Left lung (tissue), 10 donors: ENCODE data around the gene CEBPB. TPM values are rescaled to one million over a fixed set of nuclear protein-coding genes. Genes with fewer than 3 reads are reported as not detected.

ENCODE experiments used
- ATAC-seq: fragments of 200-7000 bp; cut with Tn5 transposase; one replicate; pipeline ENCODE4 v1.9.1; 2020; ENCODE audit warnings: moderate library complexity
- DNase-seq, 4 donors: peaks; one replicate each; pipeline ENCODE4 v3.0.0-alpha.2; 2013 to 2020
- H3K27ac ChIP-seq, 2 donors: fragments of 200-600 bp; sonication (generic) in 1 of 2; one replicate each; pipeline versions ENCODE4 v1.5.0 to v1.8.0; 2020 to 2021
- H3K27me3 ChIP-seq, 2 donors: fragments of 200-600 bp; sonication (generic) in 1 of 2; one replicate each; pipeline versions ENCODE4 v1.5.0 to v1.8.0; 2020 to 2021
- H3K36me3 ChIP-seq, 2 donors: fragments of 200-600 bp; sonication (generic) in 1 of 2; one replicate each; pipeline versions ENCODE4 v1.5.0 to v1.8.0; 2020 to 2021
- H3K4me1 ChIP-seq, 2 donors: fragments of 200-600 bp; one replicate each; pipeline ENCODE4 v1.8.0; 2021
- H3K4me3 ChIP-seq, 2 donors: fragments of 200-600 bp; sonication (generic) in 1 of 2; one replicate each; pipeline versions ENCODE4 v1.5.0 to v1.8.0; 2020 to 2021; ENCODE audit warnings: mild to moderate bottlenecking in 1 of 2
- H3K9me3 ChIP-seq, 2 donors: fragments of 200-600 bp; sonication (generic) in 1 of 2; one replicate each; pipeline versions ENCODE4 v1.5.0 to v1.8.0; 2020 to 2021
- intact Hi-C, 2 donors: fragments of 100-400 bp; cut with DNase I; formaldehyde crosslinking; loops; one replicate each; pipeline versions ENCODE4 v1.11.2 to v1.14.2; 2022
- polyA plus RNA-seq, 6 donors: library from polyadenylated mRNA; unstranded; fragments of 120-200 nt; gene quantifications; one replicate each; pipeline ENCODE4 v1.2.1, GENCODE V29; 2013; ENCODE audit not compliant: insufficient read length in 6 of 6
- total RNA-seq, 2 donors: library from RNA; stranded (reverse); fragmentation: NEBNext Ultra II Directional; extraction: Animal tissue kit (Norgen Biotek cat#: 25700); gene quantifications; one replicate each; pipeline ENCODE4 v1.2.1, GENCODE V29; 2021
- TF ChIP-seq, protein P1 (sequence below), 2 donors: fragments of 200-600 bp; sonication (generic) in 1 of 2; IDR thresholded peaks; one replicate each; pipeline versions ENCODE4 v1.5.0 to v1.8.0; 2021; ENCODE audit warnings: antibody characterized with exemption in 2 of 2
- donor health status: DM: no; HTN: yes; CAD: no.
- donor health status: DM: no; HTN: no; CAD: no.

The CEBPB gene
- total and polyA plus RNA-seq, 8 donors = 23.0 to 266 (median 45.5) TPM

DNA sequence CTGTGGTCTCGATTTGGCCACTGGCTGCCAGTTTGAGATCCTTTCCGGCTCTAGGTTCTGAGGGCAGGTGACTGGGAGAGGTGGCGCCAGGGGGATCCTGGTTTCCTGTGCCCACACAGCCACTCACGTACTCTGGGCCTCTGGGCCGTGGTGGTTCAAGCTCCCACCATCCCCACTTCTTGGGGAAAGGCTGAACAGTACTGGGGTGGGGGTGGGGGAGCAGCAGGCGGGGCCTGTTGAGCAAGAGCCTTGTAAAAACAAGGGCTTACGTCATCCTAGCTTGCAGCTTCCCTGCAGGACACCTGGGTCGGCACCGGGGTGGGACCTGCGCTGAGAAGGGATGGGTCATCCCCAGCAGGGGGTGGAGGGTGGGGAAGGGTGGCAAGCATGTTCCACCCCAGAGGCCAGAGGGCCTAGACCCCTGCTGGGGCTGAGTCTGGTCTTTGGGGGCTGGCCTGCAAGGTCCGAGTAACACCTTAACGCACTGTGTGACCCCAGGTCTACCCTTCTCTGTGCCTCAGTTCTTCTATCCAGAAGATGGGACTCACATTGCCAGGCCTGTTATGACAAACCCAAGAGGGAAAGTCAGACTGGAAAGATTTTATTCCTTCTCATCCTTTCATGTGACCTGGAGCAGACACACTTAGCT lies 3.1 kb upstream of the CEBPB start:
- intact Hi-C loops = loop anchor here (2.0 to 5.0 kb wide), 3 partner anchors 275 to 390 kb away; no protein-coding TSS in a partner anchor
- TF ChIP-seq, protein P1, sequence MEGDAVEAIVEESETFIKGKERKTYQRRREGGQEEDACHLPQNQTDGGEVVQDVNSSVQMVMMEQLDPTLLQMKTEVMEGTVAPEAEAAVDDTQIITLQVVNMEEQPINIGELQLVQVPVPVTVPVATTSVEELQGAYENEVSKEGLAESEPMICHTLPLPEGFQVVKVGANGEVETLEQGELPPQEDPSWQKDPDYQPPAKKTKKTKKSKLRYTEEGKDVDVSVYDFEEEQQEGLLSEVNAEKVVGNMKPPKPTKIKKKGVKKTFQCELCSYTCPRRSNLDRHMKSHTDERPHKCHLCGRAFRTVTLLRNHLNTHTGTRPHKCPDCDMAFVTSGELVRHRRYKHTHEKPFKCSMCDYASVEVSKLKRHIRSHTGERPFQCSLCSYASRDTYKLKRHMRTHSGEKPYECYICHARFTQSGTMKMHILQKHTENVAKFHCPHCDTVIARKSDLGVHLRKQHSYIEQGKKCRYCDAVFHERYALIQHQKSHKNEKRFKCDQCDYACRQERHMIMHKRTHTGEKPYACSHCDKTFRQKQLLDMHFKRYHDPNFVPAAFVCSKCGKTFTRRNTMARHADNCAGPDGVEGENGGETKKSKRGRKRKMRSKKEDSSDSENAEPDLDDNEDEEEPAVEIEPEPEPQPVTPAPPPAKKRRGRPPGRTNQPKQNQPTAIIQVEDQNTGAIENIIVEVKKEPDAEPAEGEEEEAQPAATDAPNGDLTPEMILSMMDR (IDR thresholded peaks at IDR 0.05) = no peak
- ATAC-seq = no peak
- Histone ChIP-seq H3K9me3 (no peaks in the 10 kb centered on the region), H3K36me3 (peaks cover 0 to 3% of the 10 kb centered on the region in 2 donors), H3K4me3 (no peak overlapping the region), H3K27ac (peak overlapping the region in 1 of 2 donors; percentile 58), H3K27me3 (no peaks in the 10 kb centered on the region), H3K4me1 (peaks cover 0 to 43% of the 10 kb centered on the region in 2 donors)
- peak in 2 of 4 donors; percentile 67 to 88 for DNase-seq

DNA sequence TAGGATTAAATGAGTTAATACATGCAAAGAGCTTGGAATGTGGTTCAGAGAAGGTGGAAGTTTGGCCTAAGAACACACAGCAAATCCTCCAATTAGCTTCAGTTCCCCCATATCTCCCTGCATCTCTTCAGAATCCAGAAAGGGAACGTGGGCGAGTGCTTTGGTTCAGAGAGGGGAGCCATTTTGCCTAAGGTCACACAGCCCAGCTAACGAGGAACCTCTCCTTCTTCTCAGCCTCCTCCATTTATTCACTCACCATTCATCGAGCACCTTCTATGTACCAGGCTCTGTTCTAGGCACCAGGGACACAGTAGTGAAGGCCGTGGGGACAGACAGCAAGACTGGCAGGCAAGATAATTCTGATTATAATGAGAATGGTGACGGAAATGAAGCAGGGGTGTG lies 2.3 kb upstream of the CEBPB start:
- TF ChIP-seq, protein P1 (IDR thresholded peaks at IDR 0.05) = no peak
- Histone ChIP-seq H3K9me3 (no peaks in the 10 kb centered on the region), H3K27ac (peak overlapping the region in 1 of 2 donors; percentile 99), H3K36me3 (peaks cover 0 to 10% of the 10 kb centered on the region in 2 donors), H3K27me3 (no peaks in the 10 kb centered on the region), H3K4me3 (no peak overlapping the region), H3K4me1 (peaks cover 0 to 48% of the 10 kb centered on the region in 2 donors)
- intact Hi-C loops = loop anchor here (5.0 kb wide), 2 partner anchors 274 to 389 kb away; no protein-coding TSS in a partner anchor
- ATAC-seq = no peak
- DNase-seq = no peak

DNA sequence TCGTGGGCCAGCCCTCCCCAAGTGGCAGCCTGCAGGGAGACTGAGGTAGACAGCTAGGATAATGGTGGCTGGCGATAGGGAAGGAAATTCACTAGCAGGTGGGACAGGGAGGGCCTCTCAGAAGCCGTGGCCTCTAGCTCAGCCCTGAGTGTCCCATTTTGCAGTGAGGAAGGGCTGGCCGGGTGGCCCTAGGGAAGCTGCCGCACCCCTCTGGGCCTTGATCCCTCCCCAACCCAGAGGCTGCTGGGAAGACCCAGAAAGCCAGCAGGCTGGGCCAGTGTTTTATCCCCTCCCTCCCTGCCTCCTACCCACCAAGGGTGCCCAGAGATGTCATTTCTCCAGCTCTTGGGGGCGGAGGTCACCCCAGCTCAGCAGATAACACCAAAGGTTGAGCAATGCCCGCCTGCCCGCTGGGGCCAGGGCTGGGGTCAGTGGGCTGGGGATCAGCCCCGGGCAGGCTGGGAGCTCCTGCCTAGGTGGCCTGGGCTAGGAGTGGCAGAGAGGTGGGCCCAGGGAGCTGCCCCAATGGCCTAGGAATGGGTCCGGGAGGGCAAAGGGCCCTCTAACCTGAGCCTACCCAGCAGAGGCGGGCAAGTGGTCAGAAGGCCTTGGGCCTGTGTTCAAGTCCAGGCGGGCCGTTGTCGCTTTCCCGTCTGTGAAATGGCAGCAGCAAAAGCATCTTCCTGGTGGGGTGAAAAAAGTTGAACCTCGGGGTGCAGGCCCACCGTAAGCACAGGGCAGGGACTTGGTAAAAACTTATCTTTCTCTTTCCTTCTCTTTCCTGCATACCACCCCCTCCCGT lies 1.6 kb upstream of the CEBPB start:
- no peaks in the 10 kb centered on the region for H3K9me3 ChIP-seq
- no peaks in the 10 kb centered on the region for H3K27me3 ChIP-seq
- ATAC-seq (no peak), DNase-seq (peak in 1 of 4 donors; percentile 82)
- H3K4me1 ChIP-seq = peaks cover 8 to 56% of the 10 kb centered on the region in 2 donors
- no peak overlapping the region for H3K4me3 ChIP-seq
- intact Hi-C loops = loop anchor here (5.0 kb wide), 2 partner anchors 273 to 388 kb away; no protein-coding TSS in a partner anchor
- H3K36me3 ChIP-seq = peaks cover 0 to 18% of the 10 kb centered on the region in 2 donors
- TF ChIP-seq, protein P1 (IDR thresholded peaks at IDR 0.05) = no peak
- peak overlapping the region in 1 of 2 donors; percentile 99 for H3K27ac ChIP-seq

DNA sequence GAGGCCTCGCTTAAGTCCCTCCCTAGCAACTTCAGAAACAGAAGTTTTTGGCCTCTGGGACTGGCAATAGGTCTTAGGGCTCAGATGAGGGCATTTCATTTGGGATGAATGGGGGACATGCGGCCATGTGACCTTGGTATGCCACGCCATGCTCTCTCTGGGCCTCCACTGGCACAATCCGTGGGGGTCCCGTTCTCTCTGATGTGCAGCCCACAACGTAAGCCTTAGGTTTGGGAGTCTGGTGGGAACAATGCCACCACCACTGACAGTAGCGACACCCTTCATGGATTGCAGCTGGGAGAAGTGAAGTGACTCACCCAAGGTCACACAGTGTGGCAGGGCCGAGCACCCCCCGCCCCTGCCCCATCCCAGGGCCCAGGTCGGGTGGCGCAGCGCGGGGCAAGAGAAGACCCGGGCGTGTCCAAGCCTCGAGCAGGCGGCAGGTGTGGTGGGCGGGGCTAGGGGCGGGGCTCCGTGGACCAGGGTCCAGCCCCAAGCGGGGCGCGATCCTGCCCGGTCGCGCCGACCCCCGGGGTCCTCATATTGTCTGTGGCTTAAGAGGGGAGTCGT lies 864 bp upstream of the CEBPB start:
- DNase-seq (peak in 2 of 4 donors; percentile 67 to 92), ATAC-seq (peak; percentile 24)
- peak overlapping the region; percentile 72 to 75 for H3K4me3 ChIP-seq
- no peaks in the 10 kb centered on the region for H3K9me3 ChIP-seq
- peaks cover 0 to 25% of the 10 kb centered on the region in 2 donors for H3K36me3 ChIP-seq
- peaks cover 11 to 63% of the 10 kb centered on the region in 2 donors for H3K4me1 ChIP-seq
- intact Hi-C loops = loop anchor here (5.0 kb wide), 2 partner anchors 273 to 388 kb away; no protein-coding TSS in a partner anchor
- H3K27ac ChIP-seq = peak overlapping the region; percentile 99
- H3K27me3 ChIP-seq = no peaks in the 10 kb centered on the region
- TF ChIP-seq, protein P1 (IDR thresholded peaks at IDR 0.05) = no peak
